B cell (primary cell): ENCODE data around the gene UBE2J2. TPM values are rescaled to one million over a fixed set of nuclear protein-coding genes. Genes with fewer than 3 reads are reported as not detected.
A peak's percentile ranks its signal among the peaks of the same experiment; 100 is the strongest.

ENCODE experiments used
- ATAC-seq: fragments of 200-7000 bp; cut with Tn5 transposase; one replicate; pipeline ENCODE4 v1.10.0; 2021; ENCODE audit warnings: low read depth, mild to moderate bottlenecking, moderate number of reproducible peaks, moderate library complexity
- CTCF ChIA-PET: fragments of 350-600 bp; sonication (Branson Sonifier 250); formaldehyde crosslinking; loops from one replicate; lab custom pipeline; 2021; ENCODE audit warnings: antibody characterized with exemption, inconsistent platforms; lab: Charles Lee
- POLR2A ChIA-PET: fragments of 350-600 bp; sonication (Branson Sonifier 250); formaldehyde crosslinking; loops from one replicate; lab custom pipeline; 2021; ENCODE audit warnings: antibody characterized with exemption; lab: Charles Lee
- DNase-seq: peaks from one replicate; pipeline ENCODE4 v3.0.0; 2013
- H2AFZ ChIP-seq: 2 replicates; pipeline ENCODE4 v1.6.1; 2012; ENCODE audit warnings: mild to moderate bottlenecking, low read depth, low read length; ENCODE audit not compliant: insufficient read depth, poor library complexity, severe bottlenecking
- H3K27ac ChIP-seq, 2 donors: 1 replicate in 1 of 2; 2 replicates in 1 of 2; pipeline ENCODE4 v1.5.1; 2012 to 2013; ENCODE audit warnings: low read length in 2 of 2, mild to moderate bottlenecking in 2 of 2, moderate library complexity in 1 of 2
- H3K27me3 ChIP-seq, 4 experiments: fragments of 200-600 bp in 1 of 4; sonication (generic) in 1 of 4; replicated peaks in 1 of 4; 1 replicate in 2 of 4; 2 replicates in 2 of 4; pipeline versions ENCODE4 v1.6.1 to v1.7.0; 2013 to 2016; ENCODE audit warnings: low read length in 3 of 4, mild to moderate bottlenecking in 2 of 4, mixed read lengths in 1 of 4, moderate library complexity in 1 of 4; ENCODE audit not compliant: insufficient read depth in 4 of 4, control insufficient read depth in 3 of 4; ENCODE audit errors: control extremely low read depth in 1 of 4
- H3K36me3 ChIP-seq, 2 experiments: replicated peaks in 1 of 2; 1 replicate in 1 of 2; 2 replicates in 1 of 2; pipeline versions ENCODE4 v1.6.1 to v1.7.1; 2013; ENCODE audit warnings: low read length in 1 of 2; ENCODE audit not compliant: insufficient read depth in 2 of 2, control insufficient read depth in 1 of 2; ENCODE audit errors: control extremely low read depth in 1 of 2, extremely low read depth in 1 of 2
- H3K4me1 ChIP-seq, 2 donors: fragments of 200-600 bp in 1 of 2; sonication (generic) in 1 of 2; 1 replicate in 1 of 2; 2 replicates in 1 of 2; pipeline versions ENCODE4 v1.5.1 to v1.6.1; 2013 to 2017; ENCODE audit warnings: low read length in 2 of 2; ENCODE audit not compliant: control insufficient read depth in 2 of 2, insufficient read depth in 2 of 2
- H3K4me2 ChIP-seq: replicated peaks from 2 replicates; pipeline ENCODE3; 2012; ENCODE audit warnings: mild to moderate bottlenecking, low read depth, low read length; ENCODE audit not compliant: poor library complexity, severe bottlenecking
- H3K4me3 ChIP-seq, 5 experiments: fragments of 200-600 bp in 1 of 5; sonication (generic) in 1 of 5; 1 replicate in 3 of 5; 2 replicates in 2 of 5; pipeline versions ENCODE4 v1.5.1 to v1.7.0; 2011 to 2016; ENCODE audit warnings: low read length in 4 of 5, mild to moderate bottlenecking in 4 of 5, low read depth in 2 of 5, control low read depth in 1 of 5, moderate library complexity in 1 of 5; ENCODE audit not compliant: insufficient read depth in 1 of 5; ENCODE audit errors: control extremely low read depth in 1 of 5, extremely low read depth in 1 of 5
- H3K79me2 ChIP-seq: fragments of 200-600 bp; sonication (generic); one replicate; pipeline ENCODE4 v1.6.0; 2016; ENCODE audit warnings: low read length; ENCODE audit not compliant: control insufficient read depth, insufficient read depth
- H3K9ac ChIP-seq: fragments of 200-600 bp; sonication (generic); 2 replicates; pipeline ENCODE4 v1.6.1; 2017; ENCODE audit warnings: mild to moderate bottlenecking, low read length, moderate library complexity
- H3K9me3 ChIP-seq, 3 donors: one replicate each; pipeline versions ENCODE4 v1.6.1 to v1.7.1; 2013; ENCODE audit warnings: low read length in 2 of 3; ENCODE audit not compliant: control insufficient read depth in 2 of 3, insufficient read depth in 1 of 3; ENCODE audit errors: control extremely low read depth in 1 of 3
- H4K20me1 ChIP-seq: 2 replicates; pipeline ENCODE4 v1.6.0; 2012; ENCODE audit warnings: mild to moderate bottlenecking, low read length; ENCODE audit not compliant: insufficient read depth, control insufficient read depth, poor library complexity, severe bottlenecking
- H3K27ac Mint-ChIP-seq: one replicate; pipeline ENCODE4 v1.8.0; 2021; ENCODE audit warnings: mixed read lengths
- H3K27me3 Mint-ChIP-seq: one replicate; pipeline ENCODE4 v1.8.0; 2021; ENCODE audit warnings: mixed read lengths
- H3K4me1 Mint-ChIP-seq: one replicate; pipeline ENCODE4 v1.8.0; 2021; ENCODE audit warnings: mixed read lengths
- H3K4me3 Mint-ChIP-seq: one replicate; pipeline ENCODE4 v1.8.0; 2021; ENCODE audit warnings: mixed read lengths
- H3K9me3 Mint-ChIP-seq: one replicate; pipeline ENCODE4 v1.8.0; 2022; ENCODE audit warnings: mixed read lengths; ENCODE audit not compliant: insufficient read depth
- CTCF ChIP-seq: fragments of 200-600 bp; IDR thresholded peaks from one replicate; pipeline ENCODE4 v1.8.0; 2022; ENCODE audit warnings: antibody characterized with exemption, mild to moderate bottlenecking
- EZH2 ChIP-seq: IDR thresholded peaks from 2 replicates; pipeline ENCODE4 v1.6.1; 2012; ENCODE audit warnings: borderline replicate concordance, low read depth, mild to moderate bottlenecking, moderate library complexity, low read length; ENCODE audit not compliant: insufficient read depth, poor library complexity, severe bottlenecking
- WGBS: methylation state at CpG from one replicate; pipeline ENCODE4 v1.1.5; 2013; ENCODE audit warnings: missing lambda C conversion rate; ENCODE audit not compliant: insufficient coverage; 5-methylcytosine and 5-hydroxymethylcytosine counted together
- intact Hi-C: fragments of 100-400 bp; cut with micrococcal nuclease; formaldehyde crosslinking; loops from one replicate; pipeline ENCODE4 v1.10.0; 2022
- polyA plus RNA-seq: library from polyadenylated mRNA; depleted of rRNA; stranded (reverse); fragments of >200 nt; gene quantifications from 2 replicates; pipeline ENCODE4 v1.2.3, GENCODE V29; 2012
- total RNA-seq, 2 donors: library from RNA; stranded (reverse); fragments of 120-200 nt in 1 of 2; gene quantifications; 1 replicate in 1 of 2; 2 replicates in 1 of 2; pipeline versions ENCODE4 v1.2.3 to v1.2.4, GENCODE V29; 2013 to 2022

The UBE2J2 gene
- total and polyA plus RNA-seq, 2 donors (not counting 1 experiment from before 2014, with no cell fraction given), result 40.1 to 115 TPM

GRCh38 chr1:1307923-1308755 lies 34.5 kb upstream of the UBE2J2 start, which contains the start of the genes ACAP3 and PUSL1:
Gene ACAP3 (minus strand): TSS chr1:1307930. CDS start chr1:1307815, 115 bp downstream.
Gene PUSL1 (plus strand): TSS chr1:1308597. CDS start chr1:1308644, 47 bp downstream.
- DNase-seq, result peak; percentile 95
- peak within 1 kb of the TSS; percentile 99 for H3K4me2 ChIP-seq
- H3K79me2 ChIP-seq, result peaks cover 39% of the 10 kb centered on the region
- peaks cover 34 to 47% of the 10 kb centered on the region in 2 donors for H3K4me1 ChIP-seq
- peak within 1 kb of the TSS; percentile 84 to 89 for H3K27ac ChIP-seq
- intact Hi-C loops, result loop anchor here (1.0 to 5.0 kb wide), 5 partner anchors 16 to 296 kb away; partner anchors contain the start of genes B3GALT6, C1orf159, CPTP and INTS11
- H4K20me1 ChIP-seq, result peaks cover 36% of the 10 kb centered on the region
- POLR2A ChIA-PET, result no interaction called here
- H3K9ac ChIP-seq, result peak within 1 kb of the TSS; percentile 93
- no peaks in the 10 kb centered on the region for H3K27me3 ChIP-seq
- peak within 1 kb of the TSS; percentile 95 for H2AFZ ChIP-seq
- CTCF ChIA-PET, result no interaction called here
- peak; percentile 62 for ATAC-seq
- H3K36me3 ChIP-seq, result peaks cover 0 to 18% of the 10 kb centered on the region in 2 experiments
- Mint-ChIP-seq H3K4me1 (peaks cover 33% of the 10 kb centered on the region), H3K27ac (peak within 1 kb of the TSS; percentile 95), H3K9me3 (no peaks in the 10 kb centered on the region), H3K4me3 (peak within 1 kb of the TSS; percentile 90), H3K27me3 (no peaks in the 10 kb centered on the region)
- H3K4me3 ChIP-seq, result peak within 1 kb of the TSS; percentile 31 to 92 (median 82)
- no peak for TF ChIP-seq CTCF
- TF ChIP-seq EZH2, result no peak
- WGBS, result under 1% methylated on average over 110 of the region's 131 CpGs
- H3K9me3 ChIP-seq, result no peaks in the 10 kb centered on the region
